ENCODE measurements around the gene WDFY4. TPM values are rescaled to one million over a fixed set of nuclear protein-coding genes. Genes with fewer than 3 reads are reported as not detected.

Gene WDFY4
- total RNA-seq, 1 experiment from 2014 or later, result 0.23 TPM

DNA sequence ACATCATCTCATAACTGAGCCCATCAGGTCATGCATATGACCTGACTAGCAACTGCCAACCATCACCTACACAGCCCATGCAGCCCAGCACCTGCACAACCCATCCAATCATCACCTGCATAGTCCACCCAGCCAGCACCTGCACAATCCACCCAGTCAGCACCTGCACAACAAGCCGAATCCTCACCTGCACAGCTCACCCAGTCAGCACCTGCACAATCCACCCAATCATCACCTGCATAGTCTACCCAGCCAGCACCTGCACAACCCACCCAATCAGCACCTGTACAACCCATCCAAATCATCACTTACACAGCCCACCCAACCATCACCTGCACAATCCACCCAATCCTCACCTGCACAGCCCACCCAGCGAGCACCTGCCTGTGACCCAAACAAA lies 33.4 kb upstream of the WDFY4 start:
- Histone ChIP-seq H3K4me3 (ENCODE audit: low read depth in 2 of 2, low read length in 2 of 2) (no peak overlapping the region), H3K9me3 (ENCODE audit: control insufficient read depth, insufficient read depth, low read depth, low read length) (no peaks in the 10 kb centered on the region), H3K4me1 (ENCODE audit: control insufficient read depth, insufficient read depth, low read length) (no peaks in the 10 kb centered on the region), H3K27me3 (ENCODE audit: control insufficient read depth, insufficient read depth, low read length) (no peaks in the 10 kb centered on the region), H3K36me3 (ENCODE audit: control insufficient read depth, insufficient read depth, low read length) (no peaks in the 10 kb centered on the region), H3K27ac (ENCODE audit: low read length) (no peak overlapping the region)
- no TSS peak for BruUV-seq (replicated peaks)
- intact Hi-C loops (cut with micrococcal nuclease; ENCODE audit: unreplicated experiment), result no loop called here
- ATAC-seq (no peak), DNase-seq (ENCODE audit: low read depth, low spot score) (no peak)
- ChIA-PET POLR2A (no interaction called here), CTCF (no interaction called here)
- TF ChIP-seq POLR2AphosphoS5 (IDR thresholded peaks at IDR 0.05; ENCODE audit: low read depth, low read length) (no peak), SIN3A (IDR thresholded peaks at IDR 0.05; ENCODE audit: borderline replicate concordance, insufficient read depth, low read depth, low read length) (no peak), TCF7L2 (IDR thresholded peaks at IDR 0.05; ENCODE audit: low read depth, low read length) (no peak)
- TF ChIP-seq, protein P1, sequence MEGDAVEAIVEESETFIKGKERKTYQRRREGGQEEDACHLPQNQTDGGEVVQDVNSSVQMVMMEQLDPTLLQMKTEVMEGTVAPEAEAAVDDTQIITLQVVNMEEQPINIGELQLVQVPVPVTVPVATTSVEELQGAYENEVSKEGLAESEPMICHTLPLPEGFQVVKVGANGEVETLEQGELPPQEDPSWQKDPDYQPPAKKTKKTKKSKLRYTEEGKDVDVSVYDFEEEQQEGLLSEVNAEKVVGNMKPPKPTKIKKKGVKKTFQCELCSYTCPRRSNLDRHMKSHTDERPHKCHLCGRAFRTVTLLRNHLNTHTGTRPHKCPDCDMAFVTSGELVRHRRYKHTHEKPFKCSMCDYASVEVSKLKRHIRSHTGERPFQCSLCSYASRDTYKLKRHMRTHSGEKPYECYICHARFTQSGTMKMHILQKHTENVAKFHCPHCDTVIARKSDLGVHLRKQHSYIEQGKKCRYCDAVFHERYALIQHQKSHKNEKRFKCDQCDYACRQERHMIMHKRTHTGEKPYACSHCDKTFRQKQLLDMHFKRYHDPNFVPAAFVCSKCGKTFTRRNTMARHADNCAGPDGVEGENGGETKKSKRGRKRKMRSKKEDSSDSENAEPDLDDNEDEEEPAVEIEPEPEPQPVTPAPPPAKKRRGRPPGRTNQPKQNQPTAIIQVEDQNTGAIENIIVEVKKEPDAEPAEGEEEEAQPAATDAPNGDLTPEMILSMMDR (IDR thresholded peaks at IDR 0.05), result no peak
- TF ChIP-seq, protein P2, sequence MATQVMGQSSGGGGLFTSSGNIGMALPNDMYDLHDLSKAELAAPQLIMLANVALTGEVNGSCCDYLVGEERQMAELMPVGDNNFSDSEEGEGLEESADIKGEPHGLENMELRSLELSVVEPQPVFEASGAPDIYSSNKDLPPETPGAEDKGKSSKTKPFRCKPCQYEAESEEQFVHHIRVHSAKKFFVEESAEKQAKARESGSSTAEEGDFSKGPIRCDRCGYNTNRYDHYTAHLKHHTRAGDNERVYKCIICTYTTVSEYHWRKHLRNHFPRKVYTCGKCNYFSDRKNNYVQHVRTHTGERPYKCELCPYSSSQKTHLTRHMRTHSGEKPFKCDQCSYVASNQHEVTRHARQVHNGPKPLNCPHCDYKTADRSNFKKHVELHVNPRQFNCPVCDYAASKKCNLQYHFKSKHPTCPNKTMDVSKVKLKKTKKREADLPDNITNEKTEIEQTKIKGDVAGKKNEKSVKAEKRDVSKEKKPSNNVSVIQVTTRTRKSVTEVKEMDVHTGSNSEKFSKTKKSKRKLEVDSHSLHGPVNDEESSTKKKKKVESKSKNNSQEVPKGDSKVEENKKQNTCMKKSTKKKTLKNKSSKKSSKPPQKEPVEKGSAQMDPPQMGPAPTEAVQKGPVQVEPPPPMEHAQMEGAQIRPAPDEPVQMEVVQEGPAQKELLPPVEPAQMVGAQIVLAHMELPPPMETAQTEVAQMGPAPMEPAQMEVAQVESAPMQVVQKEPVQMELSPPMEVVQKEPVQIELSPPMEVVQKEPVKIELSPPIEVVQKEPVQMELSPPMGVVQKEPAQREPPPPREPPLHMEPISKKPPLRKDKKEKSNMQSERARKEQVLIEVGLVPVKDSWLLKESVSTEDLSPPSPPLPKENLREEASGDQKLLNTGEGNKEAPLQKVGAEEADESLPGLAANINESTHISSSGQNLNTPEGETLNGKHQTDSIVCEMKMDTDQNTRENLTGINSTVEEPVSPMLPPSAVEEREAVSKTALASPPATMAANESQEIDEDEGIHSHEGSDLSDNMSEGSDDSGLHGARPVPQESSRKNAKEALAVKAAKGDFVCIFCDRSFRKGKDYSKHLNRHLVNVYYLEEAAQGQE (IDR thresholded peaks at IDR 0.05; ENCODE audit: insufficient read depth in 1 of 2, low read depth in 2 of 2, low read length in 1 of 2), result no peak
- in situ Hi-C loops (cut with HindIII; ENCODE audit: low pct_unique_long_range_greater_than_20kb, low sequenced_read_pairs), result no loop called here

DNA sequence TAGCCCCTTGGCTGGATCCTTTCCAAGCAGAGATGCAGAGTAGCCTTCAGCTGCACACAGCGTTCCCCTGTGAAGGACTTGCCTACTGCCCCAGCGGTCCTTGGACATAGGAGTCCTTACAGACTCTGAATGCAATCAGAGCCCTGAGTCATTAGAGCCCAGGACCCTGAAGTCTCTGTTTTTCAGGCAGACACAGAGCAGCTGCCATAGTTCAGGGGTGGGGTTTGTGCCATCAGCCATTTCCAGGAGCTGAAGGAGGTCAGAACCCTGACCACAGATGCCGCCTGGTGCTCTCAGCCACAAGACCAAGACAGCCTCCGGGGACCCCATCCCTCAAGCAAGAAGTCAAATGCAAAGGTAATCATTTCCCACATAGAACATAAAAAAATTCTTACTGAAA lies 32.8 kb upstream of the WDFY4 start:
- intact Hi-C loops (cut with micrococcal nuclease; ENCODE audit: unreplicated experiment) (no loop called here), in situ Hi-C loops (cut with HindIII; ENCODE audit: low pct_unique_long_range_greater_than_20kb, low sequenced_read_pairs) (no loop called here)
- Histone ChIP-seq H3K9me3 (ENCODE audit: control insufficient read depth, insufficient read depth, low read depth, low read length) (no peaks in the 10 kb centered on the region), H3K36me3 (ENCODE audit: control insufficient read depth, insufficient read depth, low read length) (no peaks in the 10 kb centered on the region), H3K4me1 (ENCODE audit: control insufficient read depth, insufficient read depth, low read length) (peaks cover 4% of the 10 kb centered on the region; the same call in 1 of the 2 replicates), H3K27ac (ENCODE audit: low read length) (no peak overlapping the region), H3K4me3 (ENCODE audit: low read depth in 2 of 2, low read length in 2 of 2) (no peak overlapping the region), H3K27me3 (ENCODE audit: control insufficient read depth, insufficient read depth, low read length) (no peaks in the 10 kb centered on the region)
- CTCF ChIA-PET, result no interaction called here
- TF ChIP-seq, protein P2 (IDR thresholded peaks at IDR 0.05; ENCODE audit: insufficient read depth in 1 of 2, low read depth in 2 of 2, low read length in 1 of 2), result no peak
- no peak for TF ChIP-seq SIN3A (IDR thresholded peaks at IDR 0.05; ENCODE audit: borderline replicate concordance, insufficient read depth, low read depth, low read length)
- TF ChIP-seq POLR2AphosphoS5 (IDR thresholded peaks at IDR 0.05; ENCODE audit: low read depth, low read length), result no peak
- TF ChIP-seq, protein P1 (IDR thresholded peaks at IDR 0.05), result no peak
- TF ChIP-seq TCF7L2 (IDR thresholded peaks at IDR 0.05; ENCODE audit: low read depth, low read length), result no peak
- ATAC-seq (no peak), DNase-seq (ENCODE audit: low read depth, low spot score) (no peak)
- POLR2A ChIA-PET, result no interaction called here
- no TSS peak for BruUV-seq (replicated peaks)
